ENCODE results near the gene GPR87.

- TF ChIP-seq CTCF (conservative IDR thresholded peaks at IDR 0.05 in 1 of 2, IDR thresholded peaks at IDR 0.05 in 1 of 2; ENCODE audit: extremely low read depth in 1 of 2, insufficient read depth in 1 of 2, low read depth in 1 of 2, low read length in 2 of 2) (no peak), EZH2 (IDR thresholded peaks at IDR 0.05; ENCODE audit: borderline replicate concordance, low read length) (no peak)
Observed at GRCh38 chr3:151285940-151286339, 30.7 kb downstream of the GPR87 start.

Measured in mammary epithelial cell (primary cell).